Heart left ventricle (tissue), 16 donors: ENCODE results near the gene LRRC23. TPM values are rescaled to one million over a fixed set of nuclear protein-coding genes. Genes with fewer than 3 reads are reported as not detected.

Experiments
- ATAC-seq, 4 donors: fragments of 200-7000 bp; cut with Tn5 transposase; one replicate each; pipeline ENCODE4 v1.9.1; 2020 to 2022; ENCODE audit warnings: moderate library complexity in 4 of 4, mild to moderate bottlenecking in 3 of 4, moderate number of reproducible peaks in 1 of 4
- DNase-seq, 5 donors: peaks; one replicate each; pipeline ENCODE4 v3.0.0-alpha.2; 2020
- H3K27ac ChIP-seq, 12 donors: fragments of 200-600 bp; sonication (generic) in 4 of 12; one replicate each; pipeline versions ENCODE4 v1.5.0 to v1.8.0; 2016 to 2022; ENCODE audit warnings: mild to moderate bottlenecking in 2 of 12
- H3K27me3 ChIP-seq, 9 donors: fragments of 200-600 bp; sonication (generic) in 2 of 9; one replicate each; pipeline versions ENCODE4 v1.5.1 to v1.8.0; 2016 to 2022; ENCODE audit warnings: mild to moderate bottlenecking in 3 of 9
- H3K36me3 ChIP-seq, 9 donors: fragments of 200-600 bp; sonication (generic) in 2 of 9; one replicate each; pipeline versions ENCODE4 v1.5.0 to v1.8.0; 2018 to 2022; ENCODE audit warnings: mild to moderate bottlenecking in 2 of 9
- H3K4me1 ChIP-seq, 12 donors: fragments of 200-600 bp; sonication (generic) in 4 of 12; one replicate each; pipeline versions ENCODE4 v1.5.0 to v1.8.0; 2016 to 2022; ENCODE audit warnings: mild to moderate bottlenecking in 3 of 12
- H3K4me3 ChIP-seq, 12 donors: fragments of 200-600 bp; sonication (generic) in 4 of 12; one replicate each; pipeline versions ENCODE4 v1.5.0 to v1.8.0; 2017 to 2022; ENCODE audit warnings: mild to moderate bottlenecking in 9 of 12, moderate library complexity in 4 of 12
- H3K9me3 ChIP-seq, 12 donors: fragments of 200-600 bp; sonication (generic) in 4 of 12; one replicate each; pipeline versions ENCODE4 v1.5.0 to v1.8.0; 2016 to 2022; ENCODE audit warnings: mild to moderate bottlenecking in 1 of 12
- CTCF ChIP-seq, 12 donors: fragments of 200-600 bp; sonication (generic) in 4 of 12; IDR thresholded peaks; one replicate each; pipeline versions ENCODE4 v1.5.0 to v1.8.0; 2018 to 2022; ENCODE audit warnings: antibody characterized with exemption in 12 of 12, mild to moderate bottlenecking in 5 of 12
- POLR2A ChIP-seq, 2 donors: fragments of 450-650 bp; IDR thresholded peaks; one replicate each; pipeline ENCODE4 v1.6.1; 2017; ENCODE audit warnings: antibody characterized with exemption in 2 of 2, mild to moderate bottlenecking in 2 of 2, moderate library complexity in 2 of 2
- WGBS, 4 donors: extraction: QIAGEN DNeasy Blood & Tissue Kit in 2 of 4; methylation state at CpG; one replicate each; pipeline versions ENCODE4 v1.1.5 to v1.1.7; 2013 to 2018; 5-methylcytosine and 5-hydroxymethylcytosine counted together
- intact Hi-C, 10 donors: fragments of 100-400 bp; cut with DNase I; formaldehyde crosslinking; loops; one replicate each; pipeline versions ENCODE4 v1.11.1 to v1.14.2; 2022
- polyA plus RNA-seq, 2 donors: library from polyadenylated mRNA; stranded (reverse); fragments of 200-250 nt; gene quantifications; one replicate each; pipeline ENCODE4 v1.2.3, GENCODE V29; 2013
- total RNA-seq, 9 donors: library from RNA; depleted of rRNA in 2 of 9; stranded (reverse); fragments of >200 nt in 2 of 9; fragmentation: NEBNext Ultra II Directional in 3 of 9; extraction: Animal tissue kit (Norgen Biotek cat#: 25700) in 3 of 9; gene quantifications; one replicate each; pipeline versions ENCODE4 v1.1.0 to v1.2.4, GENCODE V29; 2016 to 2023
- donor health status: ischemic (EF 13 %, LVEDD 7.1; RV severe dilation, severe dysfunction).
- donor health status: healthy with polysubstance abuse.
- donor health status: DM: no; HTN: yes; CAD: no.
- donor health status: DM: no; HTN: no; CAD: no.
- donor health status: ischemic (EF 25% LVEDD 6.9; RV normal size, moderate dysfunction).
- donor health status: ischemic (EF 25% LVEDD 5.7; RV mildly dilated, moderate dysfunction).
- donor health status: healthy.
- donor health status: DM: yes; HTN: yes; CAD: no.
- donor health status: ischemic (EF 35%, LVEDD 5.7; RV mildly dilated, moderate dysfunction).
- donor health status: nonischemic (EF 11% LVEDD 7.7; RV severe dilation, severe dysfunction).
- donor health status: DM: yes; HTN: yes; CAD: no.
- donor health status: PGD.
- donor health status: ischemic (EF 29% LVEDD 5.4; RV normal size, mild dysfunction).
- donor health status: nonischemic (EF 23%, LVEDD 6.1; RV moderate dilation, normal function).

LRRC23 gene
- total and polyA plus RNA-seq, 11 donors: 8.2 to 15.3 (median 11.3) TPM

- peaks cover 2 to 76% (median 41%) of the 10 kb centered on the region in 12 donors for H3K4me1 ChIP-seq
- peaks cover 0 to 53% (median 12%) of the 10 kb centered on the region in 9 donors for H3K36me3 ChIP-seq
- peak overlapping the region in 11 of 12 donors; percentile 68 to 97 (median 81) for H3K27ac ChIP-seq
- H3K4me3 ChIP-seq: peak overlapping the region in 9 of 12 donors; percentile 3 to 46 (median 32)
- no peaks in the 10 kb centered on the region for H3K9me3 ChIP-seq
- TF ChIP-seq POLR2A (IDR thresholded peaks at IDR 0.05): no peak
- no peak for TF ChIP-seq CTCF (IDR thresholded peaks at IDR 0.05)
- ATAC-seq (peak; percentile 4 to 38 (median 16)), DNase-seq (peak; percentile 56 to 84 (median 59))
- intact Hi-C loops: loop anchor here in 5 of 10 donors (1.0 to 10.0 kb wide), 6 partner anchors 17 to 134 kb away; partner anchors contain the start of genes C1R (in 2 of the 5), C12orf57 (in 1 of the 5), SPSB2 (in 1 of the 5) and TPI1 (in 1 of the 5)
- no peaks in the 10 kb centered on the region for H3K27me3 ChIP-seq
- 45 to 66% (median 61%) methylated on average over 24 of the region's 24 CpGs for WGBS, 4 donors
These were observed 56.7 kb downstream of the LRRC23 start for GRCh38 chr12:6961278-6961694.

GRCh38 chr12:6961695-6962284 is 57.2 kb downstream of the LRRC23 start:
- peak overlapping the region in 11 of 12 donors; percentile 68 to 97 (median 81) for H3K27ac ChIP-seq
- H3K9me3 ChIP-seq: no peaks in the 10 kb centered on the region
- peaks cover 0 to 53% (median 17%) of the 10 kb centered on the region in 9 donors for H3K36me3 ChIP-seq
- intact Hi-C loops: loop anchor here in 6 of 10 donors (1.0 to 10.0 kb wide), 7 partner anchors 17 to 133 kb away; partner anchors contain the start of genes C12orf57 (in 2 of the 6), C1R (in 2 of the 6), SPSB2 (in 1 of the 6) and TPI1 (in 1 of the 6)
- ATAC-seq (peak; percentile 17 to 60 (median 45)), DNase-seq (peak; percentile 61 to 81 (median 72))
- H3K4me1 ChIP-seq: peaks cover 2 to 71% (median 41%) of the 10 kb centered on the region in 12 donors
- 10 to 17% (median 13%) methylated on average over 15 to 16 of the region's 16 CpGs for WGBS, 4 donors
- TF ChIP-seq POLR2A (IDR thresholded peaks at IDR 0.05) (peak in 1 of 2 donors; percentile 12), CTCF (IDR thresholded peaks at IDR 0.05) (peak; percentile 12 to 65 (median 40))
- peak overlapping the region in 9 of 12 donors; percentile 3 to 46 (median 32) for H3K4me3 ChIP-seq
- H3K27me3 ChIP-seq: no peaks in the 10 kb centered on the region

- H3K4me3 ChIP-seq: peak overlapping the region in 7 of 12 donors; percentile 24 to 46 (median 40)
These were observed 57.8 kb downstream of the LRRC23 start for GRCh38 chr12:6962285-6963015.

More at GRCh38 chr12:6962285-6963015, 57.8 kb downstream of the LRRC23 start:
- intact Hi-C loops: loop anchor here in 6 of 10 donors (2.0 to 10.0 kb wide), 6 partner anchors 18 to 132 kb away; partner anchors contain the start of genes C1R (in 2 of the 6), C12orf57 (in 1 of the 6), SPSB2 (in 1 of the 6) and TPI1 (in 1 of the 6)
- H3K36me3 ChIP-seq: peaks cover 0 to 53% (median 23%) of the 10 kb centered on the region in 9 donors
- H3K27ac ChIP-seq: peak overlapping the region in 11 of 12 donors; percentile 68 to 97 (median 81)
- peak in 2 of 5 donors; percentile 22 to 26 for DNase-seq
- WGBS, 4 donors: 61 to 75% (median 74%) methylated on average over 19 to 25 of the region's 25 CpGs
- H3K4me1 ChIP-seq: peaks cover 2 to 64% (median 41%) of the 10 kb centered on the region in 12 donors
- H3K9me3 ChIP-seq: no peaks in the 10 kb centered on the region
- TF ChIP-seq CTCF (IDR thresholded peaks at IDR 0.05): no peak
- TF ChIP-seq POLR2A (IDR thresholded peaks at IDR 0.05): no peak
- H3K27me3 ChIP-seq: no peaks in the 10 kb centered on the region
- ATAC-seq: peak in 1 of 4 donors; percentile 1
